Measurements from ENCODE around the gene GRM5.
"Not testable (repeated sequence)": the region's sequence is repeated elsewhere in the genome, so short reads cannot be mapped to it uniquely, and the experiment has no call there.

The GRM5 gene

DNA sequence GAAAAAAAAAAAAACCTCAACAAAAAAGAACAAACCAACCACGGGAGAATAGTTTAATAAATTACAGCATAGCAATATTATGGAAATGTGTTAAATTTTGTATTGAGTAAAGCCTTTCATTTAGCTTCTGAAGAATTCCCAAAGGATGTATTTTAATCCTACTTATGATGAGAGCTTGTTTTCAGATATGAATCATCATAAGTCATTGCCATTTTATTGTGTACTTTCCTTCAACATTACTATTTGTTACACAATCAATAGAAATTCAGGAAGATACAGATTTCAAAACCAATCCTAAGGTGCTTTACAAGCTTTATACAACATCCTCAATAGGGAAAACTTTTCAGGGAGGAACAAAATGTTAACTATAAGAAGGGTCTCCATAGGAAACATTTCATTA lies 527.7 kb downstream of the GRM5 start:
- no peak for DNase-seq (ENCODE audit: low read depth)

DNA sequence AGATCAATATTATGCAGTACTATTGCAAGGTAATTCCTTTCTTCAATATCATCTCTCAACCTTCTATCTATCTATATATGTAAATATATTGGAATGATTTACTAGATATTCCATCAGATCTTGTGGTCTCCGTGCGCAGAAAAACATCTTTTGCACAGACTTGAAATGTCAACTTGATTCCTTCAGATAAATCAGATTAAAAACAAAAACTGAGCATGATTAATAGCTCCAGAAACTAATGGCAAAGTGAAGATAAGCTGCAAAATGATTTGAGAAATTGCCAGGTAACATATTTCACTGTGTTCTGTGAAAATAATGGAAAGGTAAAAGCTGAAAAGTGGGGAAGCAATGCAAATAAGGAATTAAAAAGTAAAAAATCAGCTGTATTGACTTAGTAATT lies 528.2 kb downstream of the GRM5 start:
- no peak for DNase-seq (ENCODE audit: low read depth)

GRCh38 chr11:88536616-88537265 lies 529.0 kb downstream of the GRM5 start:
- no peak for DNase-seq (ENCODE audit: low read depth)

GRCh38 chr11:88535916-88536547 lies 529.8 kb downstream of the GRM5 start:
- no peak for DNase-seq (ENCODE audit: low read depth)

- DNase-seq (ENCODE audit: low read depth): no peak
Observed at GRCh38 chr11:88535266-88535665, 530.5 kb downstream of the GRM5 start.

GRCh38 chr11:88534706-88535105 lies 531.1 kb downstream of the GRM5 start:
- DNase-seq (ENCODE audit: low read depth): not testable (repeated sequence)

DNA sequence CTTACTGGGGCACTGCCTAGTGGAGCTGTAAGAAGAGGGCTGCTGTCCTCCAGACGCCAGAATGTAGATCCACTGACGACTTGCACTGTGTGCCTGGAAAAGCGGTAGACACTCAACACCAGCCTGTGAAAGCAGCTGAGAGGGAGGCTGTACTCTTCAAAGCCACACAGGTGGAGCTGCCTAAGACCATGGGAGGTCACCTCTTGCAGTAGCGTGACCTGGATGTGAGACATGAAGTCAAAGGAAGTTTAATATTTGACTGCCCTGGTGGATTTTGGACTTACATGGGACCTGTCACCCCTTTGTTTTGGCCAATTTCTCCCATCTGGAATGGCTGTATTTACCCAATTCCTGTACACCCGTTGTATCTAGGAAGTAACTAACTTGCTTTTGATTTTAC lies 531.6 kb downstream of the GRM5 start:
- no peak for DNase-seq (ENCODE audit: low read depth)

- no peak for DNase-seq (ENCODE audit: low read depth)
Observed at GRCh38 chr11:88533001-88533400, 532.8 kb downstream of the GRM5 start.

GRCh38 chr11:88531831-88532230 lies 534.0 kb downstream of the GRM5 start:
- no peak for DNase-seq (ENCODE audit: low read depth)

DNA sequence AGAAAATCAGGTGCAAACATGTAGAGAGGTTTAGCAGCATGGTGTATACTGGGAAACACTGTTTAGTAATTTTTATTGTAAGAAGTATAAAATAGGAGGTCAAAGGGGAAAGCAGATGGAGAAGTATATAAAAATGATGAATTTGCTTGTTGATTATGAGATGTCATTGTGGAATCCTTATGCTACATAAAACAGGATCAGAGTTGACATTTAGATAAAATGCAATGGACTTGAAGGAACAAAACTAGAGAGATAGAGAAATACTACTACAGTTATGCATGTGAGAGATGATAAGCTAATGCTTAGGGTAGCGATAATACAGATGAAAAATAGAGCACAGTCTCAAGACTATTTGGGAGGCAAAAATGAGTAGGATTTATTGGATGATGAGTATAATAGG lies 536.4 kb downstream of the GRM5 start:
- DNase-seq (ENCODE audit: low read depth): no peak

- no peak for DNase-seq (ENCODE audit: low read depth)
Observed at GRCh38 chr11:88523386-88524071, 542.3 kb downstream of the GRM5 start.

DNA sequence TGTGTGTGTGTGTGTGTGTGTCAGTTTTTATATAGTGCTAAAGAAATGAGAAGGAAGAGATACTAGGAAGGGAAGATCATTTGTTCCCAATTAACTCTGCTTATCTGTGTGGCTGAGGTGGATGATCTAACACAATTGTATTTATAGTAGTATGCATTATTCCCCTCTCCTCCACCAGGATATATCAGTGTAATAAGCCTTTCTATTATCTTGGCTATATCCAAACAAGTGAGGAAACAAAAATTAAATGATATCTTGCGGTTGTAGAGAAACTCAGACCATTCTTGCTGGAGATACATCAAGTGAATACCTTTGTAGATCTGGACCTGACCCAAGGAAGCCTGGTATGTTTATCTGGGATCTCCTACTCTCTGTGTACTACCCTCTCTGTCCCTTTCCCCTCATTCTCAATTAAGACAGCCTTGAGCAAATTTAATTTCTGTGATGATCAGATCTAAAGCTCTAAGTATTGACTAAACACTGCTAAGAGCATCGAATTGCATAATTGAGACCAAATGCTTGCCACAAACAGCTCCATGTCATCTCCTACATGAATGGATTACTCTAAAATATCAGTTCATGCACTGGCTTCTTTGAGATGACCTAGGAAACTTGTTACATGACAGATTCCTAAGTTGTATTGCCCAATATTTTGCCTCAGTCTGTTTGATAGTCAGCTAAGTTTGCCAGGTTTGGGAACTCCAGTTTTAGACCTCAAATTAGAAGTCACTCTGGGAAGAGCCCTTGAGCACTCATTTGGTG lies 543.0 kb downstream of the GRM5 start:
- no peak for DNase-seq (ENCODE audit: low read depth)

DNA sequence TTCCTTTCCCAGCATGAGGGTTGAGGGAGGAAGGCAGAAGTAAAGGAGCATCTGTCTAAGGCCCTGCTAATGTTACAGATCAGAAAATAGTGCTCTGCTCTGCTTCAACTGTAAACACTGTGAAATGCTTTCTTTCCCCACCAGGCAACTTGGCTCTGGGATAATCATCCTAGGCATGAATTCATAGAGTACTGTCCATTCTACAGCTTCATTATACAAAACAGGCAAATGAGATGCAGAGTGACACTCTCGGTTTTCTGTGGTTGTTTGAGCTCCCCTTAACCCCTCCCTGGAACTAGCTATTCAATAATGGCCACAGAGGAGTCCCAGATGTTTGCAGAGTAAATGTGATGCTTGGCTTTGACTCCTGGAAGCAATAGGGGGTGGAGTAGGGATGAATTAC lies 544.0 kb downstream of the GRM5 start:
- DNase-seq (ENCODE audit: low read depth): no peak

GRCh38 chr11:88521399-88521798 lies 544.4 kb downstream of the GRM5 start:
- DNase-seq (ENCODE audit: low read depth): no peak

DNA sequence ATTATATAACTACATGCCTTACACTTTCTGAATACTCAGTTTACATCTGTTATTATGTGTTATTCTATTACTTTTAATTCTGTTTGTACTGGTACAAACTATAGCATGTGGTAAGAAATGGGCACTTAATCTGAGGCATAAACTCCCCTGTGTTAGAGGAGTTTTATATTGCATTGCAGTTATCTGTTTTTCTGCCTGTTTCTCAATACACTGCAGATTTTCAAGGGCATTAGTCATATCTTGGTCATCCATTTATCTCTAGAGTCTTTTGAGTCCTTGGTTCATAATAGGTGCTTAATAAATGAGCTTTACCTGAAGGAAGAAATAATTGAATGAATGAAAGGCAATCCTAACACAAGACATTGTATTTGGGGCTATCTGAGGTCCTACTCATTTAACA lies 545.4 kb downstream of the GRM5 start:
- no peak for DNase-seq (ENCODE audit: low read depth)

- DNase-seq (ENCODE audit: low read depth): no peak
Observed at GRCh38 chr11:88515002-88515401, 550.8 kb downstream of the GRM5 start.

DNA sequence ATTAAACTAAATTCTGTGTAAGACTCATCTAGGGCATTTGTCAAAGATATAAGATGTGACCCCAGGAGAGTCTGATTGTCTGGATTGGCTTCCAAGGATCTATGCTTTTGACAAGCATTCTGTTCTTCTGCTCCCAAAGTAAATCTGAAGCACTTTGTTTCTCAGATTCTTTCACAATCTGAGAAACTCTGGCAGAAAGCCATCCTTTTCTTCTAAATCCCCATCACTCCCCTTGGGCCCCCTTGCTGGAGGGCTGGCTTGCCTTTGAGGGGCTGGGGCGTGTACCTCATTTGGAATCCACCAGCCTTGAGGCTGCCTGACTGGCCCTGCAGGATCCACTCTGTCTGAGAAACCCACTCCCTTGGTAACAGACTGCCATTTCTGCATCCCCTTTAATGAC lies 554.8 kb downstream of the GRM5 start:
- DNase-seq (ENCODE audit: low read depth): no peak

DNA sequence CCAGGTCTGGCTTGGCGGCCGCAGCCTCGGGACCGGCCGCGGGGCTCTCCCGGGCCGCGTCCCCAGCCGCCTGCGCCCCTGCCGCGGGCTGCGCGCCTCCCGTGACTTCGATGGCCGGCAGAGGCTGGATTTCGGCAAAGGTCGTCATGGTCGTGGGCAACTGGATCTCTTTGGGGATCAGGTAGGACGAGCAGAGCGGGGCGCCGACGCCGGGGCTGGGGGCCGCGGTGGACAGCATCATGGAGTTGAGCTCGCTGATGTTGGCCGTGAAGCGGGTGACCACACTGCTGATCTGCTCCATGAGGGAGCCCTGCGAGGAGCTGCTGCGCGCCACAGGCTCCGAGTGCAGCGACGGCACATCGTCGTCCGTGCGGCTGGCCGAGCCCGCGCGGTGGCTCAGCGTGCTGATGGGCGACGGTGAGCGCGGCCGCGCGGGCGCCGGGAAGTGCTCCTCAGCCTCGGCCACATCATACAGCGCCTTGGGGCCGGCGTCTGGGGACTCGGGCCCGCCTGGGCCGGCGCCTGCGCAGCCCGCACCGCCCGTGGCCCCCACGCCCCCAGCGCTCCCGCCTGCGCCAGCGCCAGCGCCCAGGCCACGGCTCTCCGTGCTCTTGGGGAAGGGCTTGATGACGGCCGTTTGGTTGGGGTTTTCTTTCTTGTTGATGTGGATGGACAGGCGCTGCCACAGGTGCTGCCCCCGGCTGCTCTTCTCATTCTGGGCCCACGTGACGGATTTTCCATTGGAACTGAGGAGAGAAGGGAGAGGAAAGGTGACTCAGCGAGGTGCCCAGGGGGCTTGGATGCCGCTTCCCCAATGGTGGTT lies 556.8 kb downstream of the GRM5 start:
- DNase-seq (ENCODE audit: low read depth): no peak

- no peak for DNase-seq (ENCODE audit: low read depth)
Observed at GRCh38 chr11:88508418-88508758, 557.4 kb downstream of the GRM5 start.

DNA sequence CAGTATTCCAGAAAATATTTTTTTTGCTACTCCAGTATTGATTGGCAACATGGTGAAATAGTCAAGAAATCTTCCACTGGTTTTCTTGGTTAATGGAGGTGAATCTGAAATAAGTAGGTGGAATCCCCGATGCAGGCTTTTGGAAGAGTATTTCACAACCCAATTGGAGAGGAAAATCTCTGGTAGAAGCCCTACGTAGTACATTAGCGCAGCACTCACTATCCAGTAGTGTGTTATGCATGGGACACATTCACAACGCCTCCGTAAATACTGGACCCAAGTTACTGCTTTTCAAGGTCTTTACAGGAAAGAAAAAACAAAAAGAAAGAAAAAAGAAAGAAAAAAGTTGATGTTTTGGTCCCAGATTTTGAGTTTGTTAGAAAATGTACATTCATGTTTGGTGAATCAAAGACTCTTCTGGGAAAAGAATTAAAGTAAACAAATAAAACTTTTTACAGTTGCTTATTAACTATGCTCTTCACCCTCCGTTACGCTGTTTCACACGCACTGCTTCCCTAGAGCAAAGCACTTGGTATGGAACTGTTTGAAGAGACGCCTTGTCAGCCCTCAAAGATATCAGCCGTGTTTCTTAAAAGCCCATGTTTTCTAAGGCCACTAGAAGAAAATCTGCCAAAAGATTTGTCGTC lies 557.9 kb downstream of the GRM5 start:
- no peak for DNase-seq (ENCODE audit: low read depth)

DNA sequence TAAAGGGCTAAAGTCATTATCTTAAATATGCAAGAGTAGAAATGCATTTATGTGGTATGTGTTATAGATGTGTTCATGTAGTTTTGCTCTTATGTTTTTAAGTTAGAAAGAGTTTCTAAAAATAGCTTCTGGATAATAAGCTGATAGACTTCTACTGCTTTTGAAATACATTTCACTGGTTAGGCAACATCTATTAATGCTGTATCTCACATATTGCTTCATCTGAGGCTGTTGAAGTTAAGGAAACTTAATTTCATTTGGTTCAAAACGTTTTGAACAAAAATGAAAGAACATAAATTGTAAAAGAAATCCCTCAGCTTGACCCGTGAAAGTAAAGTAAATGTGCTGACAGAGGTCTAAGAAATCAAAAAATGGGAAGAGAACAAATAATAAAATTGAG lies 564.2 kb downstream of the GRM5 start:
- DNase-seq (ENCODE audit: low read depth): no peak

GRCh38 chr11:88495836-88496235 lies 569.9 kb downstream of the GRM5 start:
- DNase-seq (ENCODE audit: low read depth): no peak
